NK-92 treated with Interleukin-12 subunit alpha and Interleukin-12 subunit beta, amount 100 ng/mL, for 24 hours (cell line): ENCODE results near the gene CABP7.
"Not testable (repeated sequence)": the region's sequence is repeated elsewhere in the genome, so short reads cannot be mapped to it uniquely, and the experiment has no call there.

Source experiments
- DNase-seq: peaks from one replicate; lab custom pipeline; 2025; lab: John Stamatoyannopoulos, UW

CABP7 gene

DNA sequence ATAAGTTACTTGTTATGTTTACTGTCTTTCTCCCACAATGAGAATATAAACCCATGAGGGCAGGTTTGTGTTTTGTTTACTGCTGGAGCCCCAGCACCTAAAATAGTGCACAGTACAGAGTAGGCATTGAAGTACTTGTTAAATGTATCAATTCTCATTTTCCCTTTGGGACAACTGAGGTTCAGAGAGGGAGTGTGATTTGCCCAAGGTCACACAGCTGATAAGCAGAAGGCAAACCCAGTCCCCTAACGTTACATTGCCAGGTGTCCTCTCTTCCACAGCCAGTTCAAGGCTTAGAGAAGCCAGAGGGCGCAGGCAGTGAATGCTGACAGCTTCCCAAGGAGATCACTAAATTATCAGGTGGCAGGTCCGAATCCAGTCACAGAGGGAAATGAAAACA is 30.2 kb downstream of the CABP7 start:
- no peak for DNase-seq

DNA sequence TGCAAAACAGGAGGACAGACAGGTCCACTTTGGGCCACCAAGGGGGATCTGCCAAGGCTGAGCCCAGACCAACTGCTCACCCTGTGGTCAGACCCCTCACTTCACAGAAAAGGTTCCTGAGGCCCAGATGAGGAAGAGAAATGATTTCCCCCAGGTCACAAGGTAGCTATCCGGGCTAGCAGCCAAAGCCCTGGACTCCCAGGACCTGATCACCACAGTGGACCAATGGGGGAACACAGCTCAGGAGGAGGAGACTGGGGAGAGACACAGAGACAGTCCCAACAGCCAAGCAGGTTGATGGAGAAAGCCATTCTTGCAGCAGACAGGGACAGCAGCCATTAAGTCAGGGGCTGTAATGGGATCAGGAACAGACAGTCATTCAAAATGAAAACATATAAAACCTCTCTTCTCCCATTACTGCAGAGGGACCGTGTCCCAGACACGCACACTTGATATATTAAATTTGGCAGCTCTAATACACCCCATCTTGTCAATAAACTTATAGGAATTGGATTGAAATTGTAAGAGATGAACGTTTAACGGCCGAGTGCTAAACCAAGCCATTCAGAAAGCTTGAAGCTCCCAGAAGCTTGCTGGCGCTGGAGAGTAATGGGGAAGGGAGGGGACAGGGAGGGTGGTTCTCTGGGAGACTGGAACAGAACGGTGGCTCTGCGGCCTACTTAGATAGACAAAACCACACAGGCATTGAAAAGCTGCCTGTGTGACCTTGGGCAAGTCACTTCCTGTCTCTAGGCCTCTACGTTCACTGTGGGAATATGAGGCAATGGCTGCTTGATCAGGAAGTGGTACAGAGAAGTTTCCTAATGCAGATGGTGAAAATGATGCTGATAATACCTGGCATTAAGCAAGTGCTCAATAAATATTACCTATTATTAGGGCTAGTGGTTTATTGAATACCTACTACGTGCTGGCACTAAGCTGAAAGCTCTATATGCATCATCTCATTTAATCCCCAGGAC is 31.0 kb downstream of the CABP7 start:
- peak; percentile 49 for DNase-seq

DNA sequence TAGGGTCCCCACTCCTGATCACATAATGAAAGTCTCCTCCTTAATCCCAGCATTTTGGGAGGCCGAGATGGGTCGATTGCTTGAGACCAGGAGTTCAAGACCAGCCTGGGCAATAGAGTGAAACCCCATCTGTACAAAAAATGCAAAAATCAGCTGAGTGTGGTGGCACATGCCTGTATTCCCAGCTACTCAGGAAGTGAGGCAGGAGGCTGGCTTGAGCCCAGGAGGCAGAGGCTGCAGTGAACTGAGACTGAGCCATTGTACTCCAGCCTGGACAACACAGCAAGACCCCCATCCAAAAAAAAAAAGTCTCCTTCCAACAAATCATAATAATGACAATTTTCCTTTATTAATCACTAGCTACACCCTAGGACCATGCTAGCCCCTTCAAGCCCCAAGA is 31.9 kb downstream of the CABP7 start:
- DNase-seq: no peak

DNA sequence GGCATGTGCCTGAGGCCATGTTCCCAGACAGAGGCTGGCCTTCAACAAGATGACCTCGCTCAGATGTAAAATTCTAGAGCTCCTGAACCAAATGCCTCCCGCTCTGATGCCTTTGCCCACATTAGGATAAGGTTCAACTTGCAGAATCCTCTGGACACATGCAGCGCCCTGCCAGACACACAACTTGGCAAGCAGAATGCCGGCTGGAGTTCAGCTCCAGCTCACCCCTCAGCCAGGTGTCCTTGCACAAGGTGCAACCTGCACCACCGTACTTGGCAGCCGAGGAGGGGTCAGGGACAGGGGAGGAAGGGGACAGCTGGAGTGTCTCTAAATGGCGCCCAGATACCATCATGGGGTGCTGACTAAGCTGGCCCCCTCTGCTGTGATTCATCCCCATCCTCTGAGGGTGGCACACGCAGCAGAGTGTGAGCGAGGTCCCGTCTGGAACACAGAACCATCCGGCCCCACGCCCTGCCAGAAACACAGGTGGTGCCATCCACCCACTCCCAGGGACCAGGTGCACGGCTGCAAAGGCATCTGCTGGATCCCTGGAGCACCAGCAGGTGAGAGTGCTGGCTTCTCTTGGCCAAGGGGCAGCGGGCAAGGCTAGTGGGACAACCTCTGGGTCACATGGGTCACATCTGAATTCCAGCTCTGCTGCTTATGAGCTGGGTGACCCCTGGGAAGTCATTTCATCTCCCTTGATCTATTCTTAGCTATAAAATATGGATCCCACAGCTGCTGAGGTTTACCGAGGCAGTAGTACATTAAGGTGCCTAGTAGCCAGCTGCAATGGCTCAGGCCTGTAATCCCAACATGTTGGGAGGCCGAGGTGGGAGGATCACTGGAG is 34.2 kb downstream of the CABP7 start:
- DNase-seq: no peak

DNA sequence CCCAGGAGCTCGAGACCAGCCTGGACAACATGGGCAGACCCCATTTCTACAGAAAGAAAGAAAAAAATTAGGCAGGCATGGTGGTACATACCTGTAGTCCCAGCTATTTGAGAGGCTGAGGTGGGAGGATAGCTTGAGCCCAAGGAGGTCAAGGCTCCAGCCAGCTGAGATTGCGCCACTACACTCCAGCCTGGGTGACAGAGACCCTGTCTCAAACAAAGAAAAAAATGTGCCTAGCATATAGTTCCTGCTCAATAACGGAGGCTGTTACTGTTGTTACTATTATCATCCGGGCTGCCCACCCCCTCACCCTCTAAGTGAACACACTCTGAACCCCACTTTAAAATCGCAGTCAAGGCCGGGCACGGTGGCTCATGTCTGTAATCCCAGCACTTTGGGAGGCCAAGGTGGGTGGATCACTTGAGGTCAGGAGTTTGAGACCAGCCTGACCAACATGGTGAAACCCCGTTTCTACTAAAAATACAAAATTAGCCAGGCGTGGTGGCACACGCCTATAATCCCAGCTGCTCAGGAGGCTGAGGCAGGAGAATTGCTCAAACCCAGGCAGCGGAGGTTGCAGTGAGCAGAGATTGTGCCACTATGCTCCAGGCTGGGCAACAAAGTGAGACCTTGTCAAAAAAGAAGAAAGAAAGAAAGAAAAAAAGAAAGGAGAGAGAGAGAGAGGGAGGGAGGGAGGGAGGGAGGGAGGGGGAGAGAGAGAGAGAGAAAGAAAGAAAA is 35.0 kb downstream of the CABP7 start:
- DNase-seq: not testable (repeated sequence)

DNA sequence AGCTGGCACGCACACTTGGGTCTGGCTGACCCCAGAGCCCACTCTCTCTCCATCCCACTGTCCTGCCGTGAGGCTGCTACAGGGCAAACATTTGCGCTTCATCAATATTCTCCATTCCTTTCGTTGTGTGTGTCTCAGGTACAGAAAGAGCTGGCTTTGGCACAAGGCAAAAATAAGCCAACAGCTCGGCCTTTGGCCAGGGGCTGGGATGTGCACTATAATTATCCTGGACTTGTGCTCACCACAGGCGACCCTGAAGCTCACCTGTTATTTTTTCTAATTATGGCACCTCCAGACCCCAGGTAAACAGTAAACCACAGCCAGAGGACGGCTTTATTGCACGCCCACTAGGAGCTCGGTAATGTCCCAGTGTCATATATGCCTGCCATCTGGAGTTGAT is 36.1 kb downstream of the CABP7 start:
- DNase-seq: no peak

DNA sequence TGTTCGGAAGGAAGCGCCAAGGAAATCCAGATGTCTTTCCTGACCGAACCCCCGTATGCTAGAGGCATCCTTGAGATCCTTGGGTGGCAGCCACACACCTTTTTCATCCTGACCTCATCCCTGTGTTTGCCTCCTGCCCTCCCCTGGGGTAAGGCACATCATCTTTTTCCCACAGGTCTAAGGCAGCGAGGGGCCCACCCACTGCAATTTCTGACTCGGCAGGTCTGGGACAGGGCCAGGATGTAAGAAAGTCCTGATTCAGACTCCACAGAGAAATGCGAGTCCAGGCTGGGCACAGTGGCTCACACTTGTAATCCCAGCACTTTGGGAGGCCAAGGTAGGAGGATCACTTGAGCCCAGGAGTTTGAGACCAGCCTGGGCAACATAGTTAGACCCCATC is 36.5 kb downstream of the CABP7 start:
- no peak for DNase-seq

DNA sequence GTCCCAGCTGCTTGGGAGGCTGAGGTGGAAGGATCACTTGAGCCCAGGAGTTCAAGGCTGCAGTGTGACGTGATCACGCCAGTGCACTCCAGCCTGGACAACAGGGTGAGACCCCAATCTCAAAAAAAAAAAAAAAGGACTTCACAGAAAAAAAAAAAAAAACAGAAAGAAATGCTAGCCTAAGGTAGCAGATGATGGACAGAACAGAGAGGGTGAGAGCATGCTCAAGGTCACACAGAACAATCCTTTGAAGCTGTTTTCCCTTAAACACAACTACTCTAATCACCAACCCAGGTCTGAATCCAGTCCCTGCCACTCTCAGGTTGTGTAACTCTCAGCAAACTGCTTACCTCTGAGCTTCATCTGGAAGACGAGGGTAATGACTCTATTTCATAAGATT is 37.3 kb downstream of the CABP7 start:
- DNase-seq: no peak

DNA sequence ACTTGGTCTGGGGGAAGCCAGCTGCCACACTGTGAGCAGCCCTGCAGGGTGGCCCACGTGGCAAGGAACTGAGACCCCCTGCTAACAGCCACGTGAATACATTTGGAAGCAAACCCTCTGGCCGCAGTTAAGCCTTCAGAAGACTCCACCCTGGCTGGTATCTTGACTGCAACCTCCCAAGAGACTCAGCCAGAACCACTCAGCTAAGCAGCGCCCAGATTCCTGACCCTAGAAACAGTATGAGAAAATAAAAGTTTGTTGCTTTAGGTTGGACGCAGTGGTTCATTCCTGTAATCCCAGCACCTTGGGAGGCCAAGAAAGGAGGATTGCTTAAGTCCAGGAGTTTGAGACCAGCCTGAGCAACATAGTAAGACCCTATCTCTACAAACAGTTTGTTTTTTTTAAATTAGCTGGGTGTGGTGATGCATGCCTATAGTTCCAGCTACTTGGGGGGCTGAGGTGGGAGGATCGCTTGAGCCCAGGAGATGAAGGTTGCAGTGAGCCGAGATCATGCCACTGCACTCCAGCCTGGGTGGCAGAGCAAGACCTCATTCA is 38.3 kb downstream of the CABP7 start:
- no peak for DNase-seq

DNA sequence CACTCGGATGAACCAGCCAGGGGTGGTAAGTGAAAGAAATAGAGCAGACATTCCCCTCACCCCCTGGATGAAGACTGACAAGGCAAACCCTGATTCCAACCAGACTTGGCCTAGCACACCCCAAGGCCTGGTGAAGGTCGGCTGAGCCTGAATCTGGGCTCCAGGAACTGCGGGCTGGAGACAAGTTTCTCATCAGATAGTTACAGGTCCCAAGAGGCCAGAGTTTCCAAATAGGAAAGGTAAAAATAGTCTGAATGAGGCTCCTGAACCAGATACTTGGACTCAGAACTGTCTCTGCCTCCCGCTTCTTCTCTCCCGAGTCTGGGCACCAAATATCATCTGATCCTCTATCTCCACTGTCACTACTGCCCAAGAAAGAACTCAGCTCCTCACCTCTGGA is 39.2 kb downstream of the CABP7 start:
- no peak for DNase-seq

DNA sequence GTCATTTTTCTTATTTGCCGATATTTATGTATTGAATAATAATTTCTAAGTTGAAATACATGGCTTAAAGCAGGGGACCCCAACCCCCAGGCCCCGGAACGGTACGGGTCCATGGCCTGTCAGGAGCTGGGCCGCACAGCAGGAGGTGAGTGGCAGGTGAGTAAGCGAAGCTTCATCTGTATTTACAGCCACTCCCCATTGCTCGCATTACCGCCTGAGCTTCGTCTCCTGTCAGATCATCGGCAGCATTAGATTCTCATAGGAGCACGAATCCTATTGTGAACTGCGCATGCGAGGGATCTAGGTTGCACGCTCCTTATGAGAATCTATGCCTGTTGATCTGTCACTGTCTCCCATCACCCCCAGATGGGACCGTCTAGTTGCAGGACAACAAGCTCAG is 42.5 kb downstream of the CABP7 start:
- no peak for DNase-seq

DNA sequence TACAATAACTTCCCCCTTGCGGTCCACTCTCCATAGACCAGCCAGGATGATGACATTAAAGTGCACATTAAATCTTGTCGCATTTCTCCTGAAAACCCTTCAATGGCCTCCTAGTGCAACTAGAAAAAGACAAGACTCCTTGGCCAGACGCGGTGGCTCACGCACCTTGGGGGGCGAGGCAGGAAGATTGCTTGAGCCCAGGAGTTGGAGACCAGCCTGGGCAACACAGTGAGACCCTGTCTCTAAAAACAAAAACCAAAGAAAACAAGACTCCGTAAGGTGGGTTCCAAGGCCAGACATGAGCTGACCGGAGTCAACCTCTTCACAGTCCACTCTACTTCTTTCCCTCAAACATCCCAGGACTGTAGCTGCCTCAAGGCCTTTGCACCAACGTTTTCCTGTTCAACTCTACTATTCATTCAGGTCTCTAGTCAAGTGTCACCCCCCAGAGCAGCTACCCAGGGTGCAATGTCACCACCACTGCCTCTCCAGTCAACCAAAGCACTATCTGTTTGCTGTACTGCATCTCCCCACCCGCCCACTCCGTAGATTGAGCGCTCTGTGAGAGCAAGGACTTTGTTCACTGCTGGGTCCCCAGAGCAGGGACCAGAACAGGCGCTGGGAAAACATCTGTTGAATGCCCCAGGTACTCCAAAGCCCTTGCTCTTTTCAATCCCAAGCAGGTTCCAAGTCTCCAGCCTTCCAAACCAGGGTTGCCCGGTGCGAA is 46.3 kb downstream of the CABP7 start:
- no peak for DNase-seq

DNA sequence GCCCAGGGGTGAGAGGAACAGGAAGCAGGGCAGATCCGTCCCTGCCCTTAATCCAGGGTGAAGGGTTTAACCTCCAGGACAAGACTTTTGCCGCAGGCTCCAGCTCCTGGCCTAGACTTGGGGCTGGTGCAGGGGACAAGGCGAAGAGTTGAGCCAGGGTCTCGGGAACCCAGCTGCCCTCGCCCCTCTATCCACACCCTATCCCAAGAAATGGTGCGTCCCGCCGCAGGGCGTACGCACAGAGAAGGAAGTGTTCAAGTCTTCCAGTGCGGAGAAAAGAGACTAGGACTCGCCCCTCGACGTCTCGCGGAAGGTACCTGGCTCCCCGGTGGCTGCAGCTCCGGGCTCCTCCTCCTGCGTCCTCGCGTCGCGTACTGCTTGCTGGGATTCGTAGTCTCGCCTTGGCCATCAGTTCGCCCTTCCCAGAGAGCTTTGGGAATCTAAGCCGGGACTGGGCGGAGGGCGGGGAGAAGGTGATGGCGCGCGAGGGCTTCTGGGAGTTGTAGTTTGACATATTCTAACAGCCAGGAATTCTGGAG is 46.9 kb downstream of the CABP7 start, which contains the start of gene ZMAT5:
Gene ZMAT5 (minus strand): TSS at position 376 of the 539 bp plus-strand sequence. CDS start 18,463 bp downstream, outside the sequence.
- DNase-seq: peak; percentile 86

DNA sequence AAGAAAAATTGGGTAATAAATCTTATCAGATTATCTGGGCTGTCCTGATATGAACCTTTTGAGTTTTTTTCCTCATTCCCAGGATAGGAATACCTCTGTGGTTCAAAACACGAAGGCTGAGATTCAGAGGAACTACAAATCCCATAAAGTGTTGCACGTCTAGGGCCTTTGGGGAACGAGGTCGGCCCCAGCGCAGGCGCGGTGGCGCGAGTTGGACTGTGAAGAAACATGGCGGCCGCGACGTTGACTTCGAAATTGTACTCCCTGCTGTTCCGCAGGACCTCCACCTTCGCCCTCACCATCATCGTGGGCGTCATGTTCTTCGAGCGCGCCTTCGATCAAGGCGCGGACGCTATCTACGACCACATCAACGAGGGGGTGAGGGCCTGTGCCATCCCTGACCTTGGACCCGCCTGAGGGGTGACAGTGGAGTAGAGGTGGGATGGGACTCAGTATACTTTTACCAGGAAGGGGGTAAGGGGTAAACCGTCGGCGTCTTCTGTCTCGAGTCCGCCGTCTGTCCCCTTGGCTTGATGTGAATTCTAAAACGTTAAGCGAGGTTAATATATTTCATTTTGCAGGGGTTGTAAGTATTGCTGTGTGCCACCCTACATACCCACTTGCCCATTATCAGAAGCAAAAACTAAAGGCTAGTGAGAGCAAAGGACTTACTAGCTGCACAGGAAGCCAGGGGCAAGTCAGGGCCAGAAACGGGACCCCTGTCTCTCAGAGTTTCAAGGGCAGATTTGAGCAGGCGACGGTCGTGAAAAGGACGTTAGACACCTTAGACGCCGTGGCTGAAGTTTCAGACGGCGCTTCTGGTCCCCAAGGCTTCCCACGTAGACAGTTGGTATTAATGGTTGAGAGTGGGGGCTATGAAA is 47.6 kb downstream of the CABP7 start, which contains the start of gene UQCR10:
Gene UQCR10 (plus strand): TSS at position 199 of the 881 bp plus-strand sequence. CDS start 30 bp downstream, at position 229.
- peak; percentile 83 for DNase-seq

DNA sequence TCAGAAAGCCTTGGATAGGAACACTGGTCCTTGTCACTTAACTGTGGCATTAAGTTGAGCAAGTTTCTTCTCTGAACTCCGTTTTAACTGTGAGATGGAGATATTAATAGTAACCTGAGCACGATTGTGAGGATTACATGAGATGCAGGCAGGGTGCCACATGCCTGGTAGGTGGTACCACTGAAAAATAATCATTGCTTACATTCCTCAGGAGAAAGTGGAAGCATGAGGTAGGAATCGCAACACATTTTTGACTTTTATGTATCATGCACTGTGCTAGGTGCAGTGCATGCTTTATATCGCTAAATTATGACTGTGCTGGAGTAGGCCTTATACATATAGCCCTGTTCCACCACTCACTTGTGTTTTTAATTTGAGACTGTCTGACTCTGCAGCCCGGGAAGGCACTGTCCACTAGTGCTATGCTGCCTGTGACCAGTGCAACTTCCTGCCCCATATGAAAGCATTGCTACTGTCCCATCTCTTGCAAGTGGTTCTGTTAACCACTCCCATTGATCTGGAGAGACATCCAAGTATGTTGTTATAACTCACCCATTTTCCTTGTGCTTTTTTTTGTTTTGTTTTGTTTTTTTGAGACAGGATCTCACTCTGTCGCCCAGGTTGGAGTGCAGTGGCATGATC is 48.4 kb downstream of the CABP7 start:
- DNase-seq: no peak

DNA sequence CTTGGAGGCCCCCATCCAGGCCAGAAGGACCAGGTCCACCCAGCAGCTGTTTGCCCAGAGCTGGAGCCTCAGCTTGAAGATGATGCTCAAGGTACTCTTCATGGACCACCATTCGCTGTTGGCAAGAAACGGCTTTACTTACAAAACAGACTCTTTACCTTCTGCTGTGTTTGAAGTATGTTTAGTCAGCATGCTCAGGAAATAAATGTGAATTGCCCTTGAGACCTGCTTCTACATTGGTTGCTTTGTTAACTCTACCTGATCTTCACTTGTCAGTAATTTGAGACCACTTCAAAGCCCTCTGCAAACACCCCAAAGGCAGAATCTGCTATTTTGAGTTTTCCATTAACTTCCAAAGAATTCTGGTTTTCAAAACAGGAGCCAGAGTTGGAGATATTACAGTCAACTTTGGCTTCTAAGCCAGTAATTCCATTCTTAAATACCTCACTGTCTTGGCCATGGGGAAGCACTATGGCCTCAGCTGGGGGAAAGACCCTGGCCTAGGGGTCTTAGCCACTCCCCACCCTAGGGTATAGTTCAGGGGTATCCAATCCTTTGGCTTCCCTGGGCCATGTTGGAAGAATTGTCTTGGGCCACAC is 50.0 kb downstream of the CABP7 start:
- no peak for DNase-seq

DNA sequence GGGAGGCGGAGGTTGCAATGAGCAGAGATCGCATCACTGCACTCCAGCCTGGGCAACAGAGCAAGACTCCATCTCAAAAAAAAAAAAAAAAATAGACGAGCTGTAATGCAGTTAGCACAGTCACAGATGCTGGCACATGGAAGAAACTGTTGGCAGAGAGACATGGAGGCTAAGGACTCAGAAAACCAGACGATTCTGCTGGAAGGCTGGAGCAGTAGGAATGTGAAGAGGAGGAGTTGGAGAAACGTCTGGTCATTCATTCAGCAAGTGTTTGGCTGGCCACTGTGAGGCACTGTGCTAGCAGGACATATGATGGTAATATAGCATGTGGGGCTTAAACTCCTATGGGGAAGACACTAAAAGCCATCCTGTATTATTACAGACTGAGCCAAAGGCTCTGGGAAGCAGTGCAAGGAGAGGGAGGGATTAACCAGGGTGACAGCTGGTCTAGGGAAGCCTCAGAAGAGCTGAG is 52.4 kb downstream of the CABP7 start:
- no peak for DNase-seq

DNA sequence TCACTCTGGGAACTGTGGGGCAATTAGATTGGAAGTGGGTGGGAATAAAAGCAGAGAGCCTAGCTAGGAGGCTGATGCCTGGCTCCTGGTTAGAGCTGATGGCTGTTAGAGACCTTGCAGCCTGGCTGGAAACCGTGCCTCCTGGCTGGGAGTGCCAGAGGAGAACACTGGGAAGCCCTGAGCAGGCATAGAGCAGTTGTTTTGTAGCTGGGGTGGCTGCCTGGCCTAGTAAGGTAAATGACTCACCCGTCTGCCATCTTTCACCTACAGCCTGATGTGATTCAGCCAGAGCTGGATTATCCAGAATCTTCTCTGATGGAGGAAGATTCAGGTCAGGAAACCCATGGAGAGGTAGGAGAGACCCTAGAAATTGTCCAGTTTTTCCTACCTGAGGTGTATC is 53.4 kb downstream of the CABP7 start:
- DNase-seq: no peak

DNA sequence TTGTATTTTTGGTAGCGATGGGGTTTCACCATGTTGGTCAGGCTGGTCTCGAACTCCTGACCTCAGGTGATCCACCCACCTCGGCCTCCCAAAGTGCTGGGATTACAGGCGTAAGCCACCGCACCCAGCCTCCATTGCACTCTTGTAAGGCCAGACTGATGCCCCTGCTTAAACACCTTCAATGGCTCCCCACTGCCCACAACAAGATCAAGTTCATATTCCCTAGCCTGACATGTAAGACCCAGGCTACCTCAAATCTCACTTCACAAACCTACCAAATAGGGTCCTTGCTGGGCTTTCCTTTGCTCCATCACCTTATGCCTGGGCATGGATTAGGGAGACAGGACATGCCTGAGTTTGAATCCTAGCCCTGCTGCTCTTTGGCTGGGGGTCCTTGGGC is 60.4 kb downstream of the CABP7 start:
- DNase-seq: no peak
